HG02885 (cell line): Measurements from ENCODE around the gene LILRB4.
"Not testable (repeated sequence)": the region's sequence is repeated elsewhere in the genome, so short reads cannot be mapped to it uniquely, and the experiment has no call there.

Source experiments
- ATAC-seq: cut with Tn5 transposase; IDR thresholded peaks from one replicate; pipeline ENCODE4 v1.9.1; 2021; ENCODE audit warnings: mild to moderate bottlenecking; ENCODE audit not compliant: unreplicated experiment, poor library complexity

The LILRB4 gene

GRCh38 chr19:54662730-54663129 is at the start of gene LILRB4:
Gene LILRB4 (plus strand): TSS chr19:54662985. CDS start chr19:54663034, 49 bp downstream.
- ATAC-seq = no peak

GRCh38 chr19:54614726-54615125 is 48.1 kb upstream of the LILRB4 start:
- no peak for ATAC-seq

DNA sequence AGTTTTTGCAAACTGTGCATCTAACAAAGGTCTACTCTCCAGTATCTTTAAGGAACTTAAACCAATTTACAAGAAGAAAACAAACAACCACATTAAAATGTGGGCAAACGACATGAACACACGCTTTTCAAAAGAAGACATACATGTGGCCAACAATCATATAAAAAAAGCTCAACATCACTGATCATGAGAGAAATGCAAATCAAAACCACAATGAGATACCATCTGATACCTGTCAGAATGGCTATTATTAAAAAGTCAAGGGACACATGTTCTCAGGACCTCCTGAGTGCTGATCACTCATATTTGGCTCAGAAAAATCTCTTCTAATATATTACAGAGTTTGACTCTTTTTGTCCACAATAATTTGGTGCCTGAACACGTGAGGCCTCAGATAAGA is 46.7 kb upstream of the LILRB4 start:
- no peak for ATAC-seq

DNA sequence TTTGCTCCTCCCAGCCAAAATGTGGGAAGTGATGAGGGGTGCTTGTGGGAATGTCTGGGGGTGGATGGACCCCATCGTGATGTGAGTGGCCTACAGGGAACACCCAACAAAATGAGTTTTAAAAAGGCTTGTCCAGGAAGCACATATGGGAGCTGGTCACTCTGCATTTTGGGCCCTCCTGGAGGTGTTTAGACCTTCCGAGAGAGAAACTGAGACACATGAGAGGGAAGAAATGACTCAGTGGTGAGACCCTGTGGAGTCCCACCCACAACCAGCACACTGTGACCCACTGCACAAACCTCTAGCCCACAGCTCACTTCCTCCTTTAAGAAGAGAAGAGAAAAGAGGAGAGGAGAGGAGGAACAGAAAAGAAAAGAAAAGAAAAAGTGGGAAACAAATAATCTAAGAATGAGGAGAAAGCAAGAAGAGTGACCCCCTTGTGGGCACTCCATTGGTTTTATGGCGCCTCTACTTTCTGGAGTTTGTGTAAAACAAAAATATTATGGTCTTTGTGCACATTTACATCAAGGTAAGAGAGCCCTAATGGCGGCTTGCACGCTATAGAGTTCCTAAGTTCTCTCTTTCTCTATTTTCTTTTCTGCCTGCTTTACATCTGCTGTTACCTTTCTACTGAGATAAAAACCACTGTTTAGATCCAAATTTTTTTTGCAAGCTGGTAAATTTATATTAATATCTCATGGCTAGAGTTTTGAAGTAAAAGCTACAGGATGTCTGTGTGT is 45.8 kb upstream of the LILRB4 start:
- ATAC-seq = peak; percentile 83

GRCh38 chr19:54620464-54620863 is 42.3 kb upstream of the LILRB4 start:
- ATAC-seq = no peak

DNA sequence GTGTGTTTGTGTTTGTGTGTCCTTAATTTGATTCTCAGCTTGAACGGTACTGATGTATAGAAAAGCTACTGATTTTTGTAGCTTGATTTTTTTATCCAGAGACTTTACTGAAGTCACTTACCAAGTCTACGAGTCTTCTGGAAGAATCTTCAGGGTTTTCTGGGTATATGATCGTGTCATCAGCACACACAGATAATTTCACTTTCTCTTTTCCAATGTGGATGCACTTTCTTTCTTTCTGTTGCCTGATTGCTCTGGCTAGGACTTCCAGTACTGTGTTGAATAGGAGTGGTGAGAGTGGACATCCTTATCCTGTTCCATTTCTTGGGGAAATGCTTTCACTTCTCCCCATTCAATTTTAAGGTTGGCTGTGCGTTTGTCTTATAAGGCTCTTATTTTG is 40.4 kb upstream of the LILRB4 start:
- ATAC-seq = no peak

DNA sequence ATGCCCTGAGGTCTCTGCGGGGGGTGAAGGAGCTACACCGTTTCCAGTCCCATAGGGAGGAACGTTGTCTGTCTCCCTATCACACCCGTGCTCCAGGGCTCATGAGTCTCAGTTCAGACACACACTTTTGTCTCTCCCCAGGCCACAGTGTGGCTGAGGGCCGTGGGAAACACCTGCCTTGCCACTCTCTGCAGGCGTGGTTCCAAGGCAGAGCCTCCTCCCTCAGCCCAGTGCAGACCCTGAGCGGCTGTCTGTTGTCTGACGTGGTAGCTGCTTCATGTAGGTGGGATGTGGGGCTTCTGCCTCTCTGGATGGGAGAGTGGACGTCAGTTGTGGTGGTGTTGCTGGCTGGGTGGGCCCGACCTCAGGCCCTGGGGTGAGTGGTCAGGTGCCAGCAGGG is 38.6 kb upstream of the LILRB4 start:
- ATAC-seq = not testable (repeated sequence)

GRCh38 chr19:54624934-54625730 is 37.7 kb upstream of the LILRB4 start:
- not testable (repeated sequence) for ATAC-seq

- ATAC-seq = no peak
These were observed 36.0 kb upstream of the LILRB4 start for GRCh38 chr19:54626757-54627156.

GRCh38 chr19:54627912-54628311 is 34.9 kb upstream of the LILRB4 start:
- not testable (repeated sequence) for ATAC-seq

GRCh38 chr19:54630262-54630661 is 32.5 kb upstream of the LILRB4 start, which contains the start of gene LILRB1:
Gene LILRB1 (plus strand): TSS chr19:54630484. CDS start chr19:54631074, 590 bp downstream.
- ATAC-seq = not testable (repeated sequence)

DNA sequence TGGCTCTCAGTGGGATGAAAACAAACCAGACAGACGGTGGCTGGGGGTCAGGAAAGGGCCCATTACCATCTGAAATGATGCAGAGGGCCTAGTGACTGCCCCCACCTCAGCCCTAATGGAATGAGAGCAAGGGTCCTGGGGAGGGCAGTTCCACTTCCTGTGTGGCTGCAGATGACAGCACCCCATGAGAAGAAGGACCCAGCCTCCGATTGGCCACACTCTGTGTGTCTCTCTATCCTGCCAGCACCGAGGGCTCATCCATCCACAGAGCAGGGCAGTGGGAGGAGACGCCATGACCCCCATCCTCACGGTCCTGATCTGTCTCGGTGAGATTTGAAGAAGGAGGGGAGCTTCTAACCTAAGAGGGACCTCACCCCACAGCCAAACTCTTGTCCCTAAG is 32.0 kb upstream of the LILRB4 start:
- no peak for ATAC-seq

DNA sequence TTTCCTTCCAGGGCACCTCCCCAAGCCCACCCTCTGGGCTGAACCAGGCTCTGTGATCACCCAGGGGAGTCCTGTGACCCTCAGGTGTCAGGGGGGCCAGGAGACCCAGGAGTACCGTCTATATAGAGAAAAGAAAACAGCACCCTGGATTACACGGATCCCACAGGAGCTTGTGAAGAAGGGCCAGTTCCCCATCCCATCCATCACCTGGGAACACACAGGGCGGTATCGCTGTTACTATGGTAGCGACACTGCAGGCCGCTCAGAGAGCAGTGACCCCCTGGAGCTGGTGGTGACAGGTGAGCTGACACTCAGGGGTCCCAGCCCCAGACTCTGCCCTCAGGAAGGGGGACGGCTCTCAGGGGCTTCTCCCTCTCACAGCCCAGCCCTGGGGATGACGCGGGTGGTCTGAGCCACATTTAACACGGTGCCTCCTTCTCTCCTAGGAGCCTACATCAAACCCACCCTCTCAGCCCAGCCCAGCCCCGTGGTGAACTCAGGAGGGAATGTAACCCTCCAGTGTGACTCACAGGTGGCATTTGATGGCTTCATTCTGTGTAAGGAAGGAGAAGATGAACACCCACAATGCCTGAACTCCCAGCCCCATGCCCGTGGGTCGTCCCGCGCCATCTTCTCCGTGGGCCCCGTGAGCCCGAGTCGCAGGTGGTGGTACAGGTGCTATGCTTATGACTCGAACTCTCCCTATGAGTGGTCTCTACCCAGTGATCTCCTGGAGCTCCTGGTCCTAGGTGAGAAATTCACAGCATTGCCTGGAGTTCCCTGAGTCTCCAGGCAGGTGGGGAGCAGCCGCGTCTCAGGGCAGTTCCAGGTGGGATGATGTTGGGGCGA is 31.1 kb upstream of the LILRB4 start:
- not testable (repeated sequence) for ATAC-seq

DNA sequence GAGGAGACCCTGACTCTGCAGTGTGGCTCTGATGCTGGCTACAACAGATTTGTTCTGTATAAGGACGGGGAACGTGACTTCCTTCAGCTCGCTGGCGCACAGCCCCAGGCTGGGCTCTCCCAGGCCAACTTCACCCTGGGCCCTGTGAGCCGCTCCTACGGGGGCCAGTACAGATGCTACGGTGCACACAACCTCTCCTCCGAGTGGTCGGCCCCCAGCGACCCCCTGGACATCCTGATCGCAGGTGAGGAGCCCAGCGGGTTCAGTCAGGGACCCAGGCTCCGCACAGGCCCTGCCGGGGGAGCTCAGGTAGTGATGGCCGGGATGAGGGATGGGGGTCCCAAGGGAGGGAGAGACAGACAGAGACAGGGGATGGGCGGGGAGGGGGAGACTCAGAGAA is 30.3 kb upstream of the LILRB4 start:
- ATAC-seq = not testable (repeated sequence)

DNA sequence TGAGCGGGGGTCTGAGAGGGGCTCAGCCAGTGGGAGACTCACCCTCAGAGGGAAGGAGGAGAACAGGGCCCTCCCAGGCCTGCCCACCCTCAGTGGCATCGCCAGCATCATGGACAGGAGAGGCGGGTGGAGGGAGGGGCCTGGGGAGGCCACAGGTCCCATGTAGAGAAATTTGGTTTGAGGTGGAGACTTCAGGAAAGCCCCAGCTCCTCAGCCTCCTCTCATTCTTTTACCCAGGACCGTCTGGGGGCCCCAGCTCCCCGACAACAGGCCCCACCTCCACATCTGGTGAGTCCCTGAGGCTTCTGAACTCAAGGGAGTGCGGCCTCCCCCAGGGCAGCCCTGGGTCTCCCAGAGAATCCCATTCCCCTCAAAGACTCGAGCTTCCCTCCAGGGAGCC is 29.4 kb upstream of the LILRB4 start:
- ATAC-seq = no peak

DNA sequence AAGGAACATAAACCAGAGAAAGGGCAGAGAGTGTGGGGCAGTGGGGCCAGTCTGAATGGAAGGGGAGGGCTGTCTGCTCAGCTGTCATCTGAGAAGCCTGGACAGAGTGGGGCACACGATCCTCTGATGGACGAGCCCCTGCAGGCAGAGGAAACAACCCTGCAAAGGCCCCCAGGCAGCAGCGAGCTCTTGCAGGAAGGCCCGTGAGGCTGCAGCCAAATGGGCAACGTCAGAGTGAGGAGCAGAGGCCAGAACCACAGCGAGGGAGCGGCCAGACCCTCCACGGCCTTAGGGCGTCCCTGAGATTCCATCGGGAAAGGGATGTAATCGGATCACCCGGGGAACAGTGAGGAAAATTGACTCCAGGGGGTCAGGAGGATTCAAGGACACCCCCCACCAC is 26.7 kb upstream of the LILRB4 start:
- not testable (repeated sequence) for ATAC-seq

DNA sequence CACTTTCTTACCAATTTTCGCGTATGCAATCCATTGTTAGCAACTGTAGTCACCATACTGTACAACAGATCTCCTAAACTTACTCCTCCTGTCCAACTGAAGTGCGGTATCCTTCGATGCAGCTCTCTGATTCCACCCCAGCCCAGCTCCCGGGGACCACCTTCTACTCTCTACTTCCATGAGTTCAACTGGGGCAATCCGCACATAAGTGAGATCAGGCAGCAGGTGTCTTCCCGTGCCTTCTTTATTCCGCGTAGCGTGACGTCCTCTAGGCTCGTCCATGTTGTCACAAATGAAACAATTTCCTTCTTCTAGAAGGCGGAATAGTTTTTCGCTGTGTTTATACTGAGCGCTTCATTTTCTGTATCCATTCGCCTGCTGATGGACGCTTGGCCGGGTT is 24.1 kb upstream of the LILRB4 start:
- ATAC-seq = no peak

GRCh38 chr19:54642953-54643352 is 19.8 kb upstream of the LILRB4 start:
- not testable (repeated sequence) for ATAC-seq

- ATAC-seq = not testable (repeated sequence)
These were observed 19.2 kb upstream of the LILRB4 start for GRCh38 chr19:54643583-54643982.

DNA sequence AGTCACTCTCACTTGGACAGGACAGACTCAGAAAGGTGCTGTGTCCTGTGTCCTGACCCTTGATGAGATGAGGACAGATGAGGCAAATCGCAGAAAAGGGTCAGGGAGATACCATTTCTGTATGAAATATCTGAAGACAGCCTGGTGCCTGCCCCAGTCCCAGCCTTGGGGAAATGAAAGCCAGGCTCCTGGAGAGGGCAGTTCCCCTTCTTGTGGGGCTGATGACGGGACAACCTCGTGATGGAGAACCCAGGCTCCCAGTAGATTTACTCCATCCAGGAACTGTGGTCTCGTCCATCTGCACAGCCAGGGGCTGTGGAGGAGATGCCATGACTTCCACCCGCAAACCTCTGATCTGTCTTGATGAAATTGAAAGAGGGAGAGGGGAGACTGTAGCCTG is 18.7 kb upstream of the LILRB4 start:
- ATAC-seq = no peak
